HG02678 (cell line): ENCODE data around the gene MLXIP.

Source experiments
- ATAC-seq: cut with Tn5 transposase; IDR thresholded peaks from one replicate; pipeline ENCODE4 v1.9.1; 2021; ENCODE audit warnings: mild to moderate bottlenecking, moderate library complexity; ENCODE audit not compliant: unreplicated experiment

MLXIP gene

DNA sequence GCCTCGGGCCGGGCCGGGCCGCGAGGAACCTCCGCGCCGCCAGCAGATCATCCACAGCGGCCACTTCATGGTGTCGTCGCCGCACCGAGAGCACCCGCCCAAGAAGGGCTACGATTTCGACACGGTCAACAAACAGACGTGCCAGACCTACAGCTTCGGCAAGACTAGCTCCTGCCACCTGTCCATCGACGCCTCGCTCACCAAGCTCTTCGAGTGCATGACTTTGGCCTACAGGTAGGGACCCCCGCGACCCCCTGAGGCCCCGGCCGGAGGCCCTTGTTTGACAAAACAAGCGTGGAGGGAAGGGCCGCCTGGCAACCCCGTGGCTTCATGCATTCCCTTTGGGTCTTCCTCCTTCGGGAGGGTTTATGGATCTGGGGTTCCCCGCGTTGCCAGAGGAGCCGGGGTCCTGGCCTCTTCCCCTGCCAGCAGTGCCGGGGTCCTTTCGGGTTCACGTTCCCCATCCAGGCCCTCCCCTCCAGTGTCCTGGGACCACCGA lies 526 bp downstream of the MLXIP start:
- ATAC-seq: no peak

GRCh38 chr12:122079532-122080081 lies 1.1 kb downstream of the MLXIP start:
- ATAC-seq: no peak

DNA sequence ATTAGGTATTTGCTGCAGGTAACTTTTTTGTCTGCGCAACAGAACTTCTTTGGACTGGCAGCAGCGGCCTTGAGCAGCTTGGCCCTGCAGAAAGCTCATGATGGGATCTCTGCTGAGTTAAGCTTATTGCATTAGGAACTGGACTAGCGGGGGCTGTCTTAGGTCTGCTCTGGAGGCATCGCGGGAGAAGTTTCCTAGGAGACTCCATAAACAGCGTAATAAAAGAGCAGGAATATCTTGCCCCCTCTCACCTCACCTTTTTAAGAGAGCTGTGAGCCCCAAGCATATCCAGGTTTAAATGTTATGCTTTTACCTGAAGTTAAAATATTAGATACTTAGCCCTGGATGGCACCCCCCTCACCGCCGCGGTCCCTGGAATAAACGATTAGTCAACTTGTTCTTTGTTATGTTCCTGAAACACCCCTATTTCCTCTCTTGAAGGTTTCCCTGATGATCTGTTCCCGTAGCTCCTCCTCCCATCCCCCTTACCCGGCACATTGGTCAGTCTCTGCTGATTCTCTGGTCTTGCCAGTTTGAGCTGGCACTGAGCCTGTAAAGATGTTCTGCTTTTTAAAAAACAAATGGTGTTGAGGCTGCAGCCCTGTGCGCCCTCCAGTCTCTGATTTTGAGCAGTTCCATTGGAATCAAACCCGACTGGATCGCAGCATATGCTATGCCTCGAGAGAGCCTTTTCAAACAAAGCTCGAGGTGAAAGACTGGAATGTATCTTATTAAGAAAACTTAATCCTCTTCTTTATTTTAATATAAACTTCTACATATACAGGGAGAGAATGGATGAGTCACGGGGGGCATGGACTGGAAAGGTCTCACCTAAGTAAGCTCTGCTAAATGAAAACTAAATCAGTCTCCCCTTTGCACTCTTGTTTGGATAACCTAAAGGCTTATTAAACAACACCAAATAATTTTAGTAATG lies 1.9 kb downstream of the MLXIP start:
- ATAC-seq: no peak

DNA sequence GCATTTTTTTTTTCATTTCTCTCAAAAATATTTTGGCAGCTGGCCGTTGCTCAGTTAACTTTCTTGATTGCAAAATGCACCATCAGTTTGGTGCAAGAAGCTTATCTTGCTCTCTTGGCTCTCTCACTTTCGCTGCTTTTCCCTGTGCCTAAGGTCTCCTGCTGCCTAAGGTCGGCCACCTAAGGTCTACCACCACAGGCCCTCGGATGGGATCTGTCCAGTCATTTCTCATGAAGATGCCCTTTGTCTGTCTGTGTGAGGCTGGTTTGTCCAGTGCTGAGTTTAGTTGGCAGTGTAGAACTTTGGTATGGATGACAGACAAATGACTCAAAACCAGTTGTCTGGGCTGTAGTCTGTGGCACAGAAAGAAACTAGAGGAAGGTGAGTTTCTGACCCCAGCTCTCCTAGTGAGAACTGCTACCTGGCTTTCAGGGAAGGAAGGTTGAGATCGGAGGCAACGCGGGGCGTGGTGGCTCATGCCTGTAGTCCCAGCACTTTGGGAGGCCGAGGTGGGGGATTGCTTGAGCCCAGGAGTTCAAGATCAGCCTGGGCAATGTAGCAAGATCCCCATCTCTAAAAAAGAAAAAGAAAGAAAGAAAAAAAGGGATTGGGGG lies 2.6 kb downstream of the MLXIP start:
- no peak for ATAC-seq

DNA sequence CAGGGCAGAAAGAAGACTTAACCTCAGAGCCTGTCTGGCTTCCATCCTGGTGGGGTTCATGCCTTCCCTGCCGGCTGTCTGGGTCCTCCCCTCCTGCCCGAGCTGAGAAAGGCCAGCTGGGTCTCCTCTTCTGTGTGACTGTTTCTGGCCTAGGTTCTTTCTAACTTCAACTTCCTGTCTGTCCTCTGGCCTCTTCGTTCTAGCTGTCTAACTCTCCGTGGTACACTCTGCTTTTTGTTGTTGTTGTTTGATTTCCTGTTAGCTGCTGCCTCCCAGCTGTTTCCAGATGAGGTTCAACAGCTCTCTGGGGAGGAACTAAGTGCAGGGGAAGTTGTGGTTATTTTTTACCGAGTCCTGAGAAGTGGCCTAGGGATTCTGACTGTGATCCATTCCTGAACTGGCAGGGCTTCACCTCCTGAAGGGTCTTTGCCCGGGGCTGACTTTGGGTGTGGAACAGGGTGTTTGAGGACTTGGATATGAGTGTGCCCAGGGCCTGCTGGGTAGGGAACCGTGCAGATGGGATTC lies 3.2 kb downstream of the MLXIP start:
- ATAC-seq: peak; percentile 50

DNA sequence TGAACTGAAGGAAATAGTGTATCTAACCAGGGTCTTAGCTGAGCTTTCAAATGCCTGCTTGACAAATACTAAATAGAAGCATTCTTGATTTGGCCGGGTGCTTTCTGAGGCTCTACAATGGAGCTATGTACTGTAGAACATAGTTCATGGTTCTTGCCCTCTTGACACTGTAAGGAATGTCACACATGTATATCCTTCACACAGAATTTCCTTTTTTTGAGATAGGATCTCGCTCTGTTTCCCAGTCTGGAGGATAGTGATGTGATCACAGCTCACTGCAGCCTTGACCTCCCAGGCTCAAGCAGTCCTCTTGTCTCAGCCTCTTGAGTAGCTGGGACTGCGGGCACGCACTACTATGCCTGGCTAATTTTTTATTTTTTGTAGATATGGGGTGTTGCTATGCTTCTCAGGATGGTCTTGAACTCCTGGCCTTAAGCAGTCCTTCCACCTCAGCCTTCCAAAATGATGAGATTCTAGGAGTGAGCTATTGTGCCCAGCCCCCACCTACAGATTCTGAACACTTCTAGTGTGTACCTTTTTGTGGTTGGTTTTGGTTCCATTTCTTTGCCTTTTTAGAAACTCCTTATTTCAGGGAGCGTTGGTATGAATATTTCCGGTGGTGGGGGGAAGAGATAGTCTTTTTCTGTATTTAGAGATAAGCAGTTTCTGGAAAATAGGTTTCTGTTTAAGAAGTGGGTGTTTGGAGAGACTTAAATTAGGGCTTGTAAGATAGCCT lies 4.2 kb downstream of the MLXIP start:
- no peak for ATAC-seq

- ATAC-seq: no peak
Observed at GRCh38 chr12:122084857-122085405, 6.4 kb downstream of the MLXIP start.

DNA sequence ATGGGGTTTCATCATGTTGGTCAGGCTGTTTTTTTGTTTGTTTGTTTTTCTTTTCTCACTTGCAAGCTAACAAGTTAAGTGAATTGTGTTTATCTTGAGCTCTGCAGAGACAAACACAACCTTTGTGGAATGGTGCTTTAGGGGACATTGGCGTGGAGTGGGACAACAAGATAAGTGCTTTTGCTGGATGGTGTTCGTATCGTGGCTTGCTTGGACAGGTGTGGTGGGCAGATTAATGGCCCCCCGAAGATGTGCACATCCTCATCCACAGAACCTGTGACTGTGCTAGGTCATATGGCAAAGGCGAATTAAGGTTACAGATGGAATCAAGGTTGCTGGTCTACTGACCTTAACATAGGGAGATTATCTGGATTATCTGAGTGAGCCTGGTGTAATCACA lies 7.0 kb downstream of the MLXIP start:
- no peak for ATAC-seq

GRCh38 chr12:122086116-122086515 lies 7.6 kb downstream of the MLXIP start:
- no peak for ATAC-seq

GRCh38 chr12:122086641-122087285 lies 8.2 kb downstream of the MLXIP start:
- ATAC-seq: no peak

DNA sequence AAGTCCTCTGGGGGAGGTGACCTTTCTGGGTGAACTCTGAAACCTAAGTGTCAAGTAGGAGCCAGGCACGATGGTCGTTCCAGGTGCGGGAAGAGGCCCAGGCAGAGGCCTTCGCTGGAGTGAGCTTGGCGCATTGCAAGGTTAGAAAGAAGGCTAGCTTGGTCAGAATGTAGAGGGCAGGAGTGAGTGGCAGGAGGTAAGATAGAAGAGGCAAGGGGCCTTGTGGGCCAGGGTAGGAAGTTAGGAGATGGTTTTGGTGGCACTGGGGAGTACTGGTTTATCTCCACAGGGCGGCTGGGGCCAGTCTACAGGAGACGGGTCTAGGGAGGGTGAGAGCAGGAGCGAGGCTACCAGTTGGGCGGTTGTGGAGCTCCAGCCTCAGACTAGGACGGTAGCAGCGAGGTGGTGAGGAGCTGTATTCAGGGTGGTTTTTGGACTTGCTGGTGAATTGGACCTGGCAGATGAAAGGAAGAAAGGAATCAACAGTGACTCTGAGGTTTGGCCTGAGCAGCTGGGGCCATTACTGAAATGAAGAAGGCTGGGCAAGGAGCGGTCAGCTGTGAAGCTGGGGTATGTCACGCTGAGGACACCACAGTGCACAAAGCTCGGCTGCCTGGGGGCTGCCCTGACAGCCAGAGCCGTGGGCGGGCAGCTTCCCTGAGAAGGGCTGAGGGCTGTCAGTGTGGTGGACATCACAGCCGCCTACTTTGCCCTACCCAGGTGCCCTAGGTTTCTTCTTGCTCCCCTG lies 9.0 kb downstream of the MLXIP start:
- no peak for ATAC-seq

- no peak for ATAC-seq
Observed at GRCh38 chr12:122088179-122088810, 9.7 kb downstream of the MLXIP start.

DNA sequence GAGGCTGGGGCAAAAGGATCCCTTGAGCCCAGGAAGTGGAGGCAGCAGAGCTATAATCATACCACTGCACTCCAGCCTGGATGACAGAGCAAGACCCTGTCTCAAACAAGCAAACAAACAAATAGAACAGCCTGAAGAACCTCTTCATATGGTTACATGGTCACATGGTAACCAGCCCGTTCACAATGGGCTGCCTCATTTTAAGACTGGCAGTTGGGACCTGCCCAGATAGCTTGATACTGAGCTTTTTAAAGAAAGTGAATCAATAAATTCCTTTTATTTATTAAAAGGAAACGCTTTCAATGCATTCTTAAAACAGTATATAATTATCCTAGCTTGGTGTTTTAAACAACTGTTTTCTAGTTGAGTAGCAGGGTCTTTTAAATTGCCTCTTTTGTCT lies 10.5 kb downstream of the MLXIP start:
- ATAC-seq: no peak

DNA sequence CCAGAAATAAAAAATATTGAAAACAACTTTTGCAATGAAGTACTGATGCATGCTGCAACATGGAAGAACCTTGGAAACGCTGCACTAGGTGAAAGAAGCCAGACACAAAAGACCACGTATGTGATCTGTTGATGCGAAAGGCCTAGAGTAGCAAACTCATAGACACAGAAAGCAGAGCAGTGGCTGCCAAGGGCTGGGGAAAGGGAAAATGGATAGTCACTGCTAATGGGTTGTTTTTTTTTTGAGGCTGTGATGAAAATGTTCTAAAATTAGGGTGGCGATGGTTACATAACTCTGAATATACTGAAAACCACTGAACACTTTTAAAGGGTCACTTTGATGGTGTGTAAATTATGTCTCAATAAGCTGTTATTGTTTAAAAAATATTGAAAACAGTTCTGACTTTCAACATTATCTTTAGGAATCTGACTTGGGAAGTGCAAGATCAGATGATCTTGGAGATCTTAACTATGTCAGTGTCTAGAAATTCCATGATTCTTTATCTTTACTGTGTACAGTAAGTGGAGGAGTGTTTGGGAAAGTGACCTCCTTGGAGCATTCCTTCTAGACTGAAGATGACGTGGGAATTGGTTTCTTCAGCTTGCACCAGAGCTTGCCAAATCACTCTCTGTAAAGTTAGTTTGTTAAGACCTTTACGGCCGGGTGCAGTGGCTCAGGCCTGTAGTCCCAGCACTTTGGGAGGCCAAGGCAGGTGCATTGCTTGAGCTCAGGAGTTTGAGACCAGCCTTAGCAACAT lies 12.4 kb downstream of the MLXIP start:
- ATAC-seq: no peak

- no peak for ATAC-seq
Observed at GRCh38 chr12:122093098-122093883, 14.7 kb downstream of the MLXIP start.

- no peak for ATAC-seq
Observed at GRCh38 chr12:122094137-122094734, 15.7 kb downstream of the MLXIP start.
